ENCODE data around the gene PLD3. TPM values are rescaled to one million over a fixed set of nuclear protein-coding genes. Genes with fewer than 3 reads are reported as not detected.
A peak's percentile ranks its signal among the peaks of the same experiment; 100 is the strongest.

Gene PLD3
- total RNA-seq, 1 experiment from 2014 or later, result 95.4 TPM

- ChIA-PET POLR2A (ENCODE audit: unreplicated experiment) (interaction anchor here (0.5 to 0.8 kb wide), 2 partner anchors 12 to 43 kb away, joined by 4 to 10 read pairs; no protein-coding TSS in a partner anchor), CTCF (interaction anchor here (0.6 to 1.5 kb wide), 10 partner anchors 17 to 501 kb away, joined by 3 to 11 read pairs (median 4); partner anchors contain the start of genes C19orf47, PLD3 and SERTAD3)
- intact Hi-C loops (cut with micrococcal nuclease), result loop anchor here (2.0 to 5.0 kb wide), 2 partner anchors 22 to 73 kb away; partner anchors contain the start of genes C19orf47 and PLD3
- Histone ChIP-seq H4K20me1 (ENCODE audit: low read length) (no peaks in the 10 kb centered on the region), H3K4me3 (ENCODE audit: low read length) (peak overlapping the region; percentile 76), H3K27me3 (ENCODE audit: low read length) (no peaks in the 10 kb centered on the region), H3F3A (ENCODE audit: low read length, unreplicated experiment) (no peaks in the 10 kb centered on the region), H3K79me2 (ENCODE audit: low read length) (peaks cover 33% of the 10 kb centered on the region), H3K9ac (ENCODE audit: low read length) (peak overlapping the region; percentile 75), H3K4me1 (ENCODE audit: insufficient read depth, low read length) (peaks cover 10% of the 10 kb centered on the region), H3K9me2 (replicated peaks; ENCODE audit: low read length) (no peaks in the 10 kb centered on the region), H3K9me3 (ENCODE audit: low read length) (no peaks in the 10 kb centered on the region), H3K27ac (ENCODE audit: low read length) (peak overlapping the region; percentile 70), H2AFZ (ENCODE audit: low read length) (peak overlapping the region; percentile 79), H3K36me3 (ENCODE audit: low read depth, low read length) (peaks cover 8% of the 10 kb centered on the region; the same call in 1 of the 2 replicates), H3K4me2 (ENCODE audit: low read length) (peak overlapping the region; percentile 90)
- no peak for ATAC-seq
- no TSS peak for BruUV-seq (replicated peaks)
- DNase-seq, result no peak
- TF ChIP-seq EZH2phosphoT487 (IDR thresholded peaks at IDR 0.05; ENCODE audit: borderline replicate concordance, low read length), result no peak
- no peak for TF ChIP-seq EZH2 (IDR thresholded peaks at IDR 0.05; ENCODE audit: low read length, unreplicated experiment)
- TF ChIP-seq CTCF (conservative IDR thresholded peaks at IDR 0.05; ENCODE audit: low read depth, low read length), result no peak
These were observed 71.9 kb downstream of the PLD3 start for GRCh38 chr19:40420451-40420765.

GRCh38 chr19:40420766-40421765 lies 72.6 kb downstream of the PLD3 start:
- H3K9me3 ChIP-seq (ENCODE audit: low read length), result no peaks in the 10 kb centered on the region
- peak overlapping the region; percentile 76 for H3K4me3 ChIP-seq (ENCODE audit: low read length)
- peak overlapping the region; percentile 79 for H2AFZ ChIP-seq (ENCODE audit: low read length)
- no peaks in the 10 kb centered on the region for H3K9me2 ChIP-seq (replicated peaks; ENCODE audit: low read length)
- peak; percentile 70 for ATAC-seq
- no peaks in the 10 kb centered on the region for H4K20me1 ChIP-seq (ENCODE audit: low read length)
- H3K4me2 ChIP-seq (ENCODE audit: low read length), result peak overlapping the region; percentile 90
- no peak for TF ChIP-seq EZH2phosphoT487 (IDR thresholded peaks at IDR 0.05; ENCODE audit: borderline replicate concordance, low read length)
- TF ChIP-seq EZH2 (IDR thresholded peaks at IDR 0.05; ENCODE audit: low read length, unreplicated experiment), result no peak
- peak; percentile 81 for TF ChIP-seq CTCF (conservative IDR thresholded peaks at IDR 0.05; ENCODE audit: low read depth, low read length)
- peaks cover 33% of the 10 kb centered on the region for H3K79me2 ChIP-seq (ENCODE audit: low read length)
- intact Hi-C loops (cut with micrococcal nuclease), result loop anchor here (2.0 to 5.0 kb wide), 2 partner anchors 22 to 74 kb away; partner anchors contain the start of genes C19orf47 and PLD3
- peak overlapping the region; percentile 75 for H3K9ac ChIP-seq (ENCODE audit: low read length)
- peak; percentile 93 for DNase-seq
- H3K27ac ChIP-seq (ENCODE audit: low read length), result peak overlapping the region; percentile 70
- ChIA-PET CTCF (interaction anchor here (0.6 to 1.5 kb wide), 9 partner anchors 18 to 500 kb away, joined by 3 to 8 read pairs (median 4); partner anchors contain the start of genes C19orf47, PLD3 and SERTAD3), POLR2A (ENCODE audit: unreplicated experiment) (interaction anchor here (0.8 to 1.0 kb wide), 2 partner anchors 12 to 45 kb away, joined by 4 to 9 read pairs; partner anchors contain the start of gene BLVRB)
- BruUV-seq (replicated peaks), result TSS peak; percentile 82
- no peaks in the 10 kb centered on the region for H3F3A ChIP-seq (ENCODE audit: low read length, unreplicated experiment)
- no peaks in the 10 kb centered on the region for H3K27me3 ChIP-seq (ENCODE audit: low read length)
- H3K36me3 ChIP-seq (ENCODE audit: low read depth, low read length), result peaks cover 8% of the 10 kb centered on the region; the same call in 1 of the 2 replicates
- H3K4me1 ChIP-seq (ENCODE audit: insufficient read depth, low read length), result peaks cover 10% of the 10 kb centered on the region
